HG03342 (cell line): ENCODE data around the gene STK17B.
"Not testable (repeated sequence)": the region's sequence is repeated elsewhere in the genome, so short reads cannot be mapped to it uniquely, and the experiment has no call there.

Experiments
- ATAC-seq: cut with Tn5 transposase; IDR thresholded peaks from one replicate; pipeline ENCODE4 v1.9.1; 2021; ENCODE audit warnings: mild to moderate bottlenecking, moderate library complexity; ENCODE audit not compliant: unreplicated experiment

Gene STK17B

DNA sequence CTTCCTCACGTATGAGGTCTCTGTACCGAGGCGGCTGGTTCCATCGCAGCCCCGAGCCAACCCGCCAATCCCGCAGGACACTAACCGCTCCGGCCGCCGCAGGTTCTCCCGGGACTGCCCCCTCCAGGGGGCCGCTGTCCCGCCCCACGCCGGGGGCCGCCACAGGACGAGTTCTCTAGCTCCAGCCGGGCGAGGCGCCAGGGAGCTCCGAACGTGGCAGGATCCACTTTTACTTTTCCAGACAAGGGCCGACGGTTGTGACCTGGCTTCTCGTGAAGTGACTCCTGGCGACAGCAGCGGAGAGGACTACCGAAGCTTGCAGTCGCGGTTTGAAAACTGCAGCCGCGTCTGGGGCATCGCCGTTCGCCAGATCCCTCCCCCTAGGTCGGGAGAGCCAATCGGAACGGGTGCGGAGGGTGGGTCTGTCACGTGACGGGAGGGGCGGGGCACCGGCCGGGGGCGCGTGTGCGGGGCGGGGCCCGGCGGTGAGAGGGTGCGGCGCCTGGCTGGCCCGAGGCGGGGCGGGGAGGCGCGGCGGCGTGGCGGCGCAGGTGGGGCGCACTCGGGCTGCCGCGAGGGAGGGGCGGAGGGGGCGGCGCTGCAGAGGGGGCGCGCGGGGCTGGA, at the start of gene STK17B:
TSS of gene STK17B (minus strand) at position 331 of the 624 bp plus-strand sequence. CDS start 8,195 bp downstream, outside the sequence.
- peak; percentile 55 for ATAC-seq

DNA sequence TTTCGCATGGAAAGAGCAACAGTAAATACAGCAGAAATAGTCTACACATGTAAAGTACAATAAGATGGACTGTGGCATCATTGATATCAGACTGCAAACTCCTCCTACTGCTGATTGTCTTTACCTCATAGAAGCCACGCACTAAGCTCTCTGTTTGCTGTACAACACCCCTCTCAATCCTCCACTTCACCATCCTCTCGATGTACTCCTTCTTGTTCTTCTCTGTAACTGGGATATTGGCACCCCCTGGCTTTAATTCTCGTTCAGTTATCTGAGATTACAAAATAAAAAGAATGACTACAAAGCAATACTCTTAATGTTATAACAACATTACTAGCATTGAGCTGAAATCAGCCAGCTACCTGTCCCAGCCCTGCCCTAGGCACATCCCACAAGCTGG, 49.3 kb upstream of the STK17B start:
- ATAC-seq, result no peak

- no peak for ATAC-seq
These were observed 48.3 kb upstream of the STK17B start for GRCh38 chr2:196219671-196220070.

- ATAC-seq, result no peak
These were observed 46.7 kb upstream of the STK17B start for GRCh38 chr2:196218106-196218505.

- ATAC-seq, result peak; percentile 61
These were observed 45.7 kb upstream of the STK17B start for GRCh38 chr2:196217116-196217515.

DNA sequence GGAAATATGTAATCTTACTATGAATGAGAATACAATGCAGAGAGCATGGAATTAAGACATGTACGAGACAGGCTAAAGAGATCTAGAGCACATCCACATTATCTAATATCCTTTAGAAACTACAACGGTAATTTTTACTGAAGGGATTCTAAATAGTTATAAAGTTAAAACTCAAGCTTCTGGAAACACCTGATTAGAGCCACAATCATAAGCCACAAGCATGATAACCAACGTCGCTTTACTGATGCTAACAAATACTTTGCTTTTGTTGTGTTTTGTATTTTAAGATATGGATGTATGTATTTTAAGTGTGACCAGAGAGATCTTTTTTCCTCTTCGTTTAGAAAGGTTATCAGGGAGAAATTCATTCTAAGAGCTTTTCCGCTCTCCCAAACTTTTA, 44.0 kb upstream of the STK17B start:
- ATAC-seq, result no peak

GRCh38 chr2:196214156-196214555, 42.8 kb upstream of the STK17B start:
- no peak for ATAC-seq

DNA sequence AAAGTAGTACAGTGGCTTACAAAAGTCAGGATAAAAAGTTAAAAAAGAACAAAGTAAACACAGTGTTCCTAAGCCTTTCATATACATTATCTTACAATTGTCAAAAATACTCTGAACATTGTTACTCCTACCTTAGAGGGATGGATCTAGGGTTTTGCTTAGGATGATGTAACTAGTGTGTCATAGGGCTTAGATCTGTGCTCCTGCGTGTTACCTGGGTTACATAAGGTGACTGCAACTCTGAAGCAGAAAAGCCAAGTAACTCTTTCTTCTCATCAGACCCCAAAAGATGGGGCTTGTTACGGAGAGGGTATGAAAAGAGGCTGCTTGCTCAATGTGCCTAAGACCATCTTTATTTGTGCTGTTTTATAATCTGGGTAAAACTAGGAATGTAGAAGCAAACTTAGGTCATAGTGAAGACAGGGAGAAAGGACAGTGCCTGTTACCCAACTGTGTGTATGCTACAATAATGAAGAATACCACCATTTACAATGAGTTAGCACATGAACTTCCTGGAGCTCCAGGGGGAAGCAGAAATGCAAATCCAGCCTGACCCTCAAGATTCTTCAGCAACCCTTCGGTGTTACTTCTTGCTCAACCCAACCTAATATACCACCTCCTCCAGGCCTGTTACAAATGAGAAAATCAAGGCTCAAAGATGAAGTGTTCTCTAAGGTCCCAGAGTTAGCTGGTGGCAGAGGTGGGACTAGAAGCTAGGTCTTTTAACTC, 42.0 kb upstream of the STK17B start:
- no peak for ATAC-seq

DNA sequence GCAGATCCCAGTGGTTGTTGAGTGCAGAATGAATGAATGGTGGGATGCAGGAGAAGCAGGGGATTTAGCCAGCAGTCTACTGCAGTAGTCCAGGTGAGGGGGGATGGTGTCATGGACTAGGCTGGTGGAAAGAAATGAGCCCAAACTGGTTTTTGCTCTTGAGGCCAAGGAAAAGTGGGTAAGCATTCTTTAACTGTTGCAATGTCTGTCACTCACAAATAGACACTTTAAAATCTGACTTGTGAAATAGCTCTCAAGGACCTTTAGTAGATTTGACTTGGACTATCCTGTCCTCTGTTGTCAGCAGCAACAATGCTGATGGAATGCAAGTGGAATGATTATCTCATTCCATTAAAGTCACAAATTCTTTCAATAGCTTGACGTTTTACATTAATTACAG, 37.5 kb upstream of the STK17B start:
- no peak for ATAC-seq

- ATAC-seq, result no peak
These were observed 35.4 kb upstream of the STK17B start for GRCh38 chr2:196206804-196207203.

DNA sequence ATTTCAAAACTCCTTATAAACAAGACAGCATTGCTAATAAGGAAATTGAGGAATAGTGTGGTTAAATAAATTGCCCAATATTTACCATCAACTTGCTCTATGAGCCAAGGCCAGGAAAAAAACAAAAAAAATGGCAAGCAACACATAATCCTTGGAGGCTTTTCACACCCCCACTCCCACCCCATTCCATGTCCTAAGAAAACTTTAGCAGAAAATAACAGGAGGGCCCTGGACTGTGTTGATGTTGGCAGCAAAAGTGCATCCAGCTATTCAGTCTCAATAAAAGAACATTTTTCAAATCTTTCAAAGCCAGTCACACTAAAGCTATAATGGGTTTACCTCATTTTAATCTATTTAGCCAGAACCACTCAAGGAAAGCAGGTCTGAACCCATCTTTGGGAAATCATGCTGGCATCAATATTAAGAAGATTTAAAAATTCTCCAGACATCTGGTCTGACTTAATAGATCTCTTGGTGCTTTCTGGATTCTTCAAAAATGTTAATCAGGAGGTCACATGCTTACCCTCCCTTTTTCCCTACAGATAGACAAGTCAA, 34.6 kb upstream of the STK17B start:
- no peak for ATAC-seq

GRCh38 chr2:196205011-196205766, 33.8 kb upstream of the STK17B start:
- no peak for ATAC-seq

GRCh38 chr2:196201229-196202009, 30.0 kb upstream of the STK17B start:
- ATAC-seq, result no peak

DNA sequence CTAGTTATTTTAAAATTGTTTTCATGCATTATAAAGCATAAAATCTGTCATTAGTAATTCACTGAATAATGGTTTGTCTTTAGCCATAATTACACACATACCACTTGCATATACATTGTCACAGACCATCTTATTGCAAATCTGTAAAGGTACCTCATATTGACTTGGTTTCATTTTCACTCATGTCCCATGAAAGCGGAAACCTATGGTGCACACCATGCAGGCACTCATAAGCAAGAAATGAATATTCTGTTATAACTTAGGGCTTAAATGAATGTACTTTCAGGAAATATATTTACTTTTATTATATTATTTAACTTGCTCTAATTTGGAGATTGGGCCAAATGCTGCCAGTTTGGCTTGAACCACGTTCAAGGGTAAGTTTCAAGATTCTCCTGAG, 29.2 kb upstream of the STK17B start:
- peak; percentile 99 for ATAC-seq

DNA sequence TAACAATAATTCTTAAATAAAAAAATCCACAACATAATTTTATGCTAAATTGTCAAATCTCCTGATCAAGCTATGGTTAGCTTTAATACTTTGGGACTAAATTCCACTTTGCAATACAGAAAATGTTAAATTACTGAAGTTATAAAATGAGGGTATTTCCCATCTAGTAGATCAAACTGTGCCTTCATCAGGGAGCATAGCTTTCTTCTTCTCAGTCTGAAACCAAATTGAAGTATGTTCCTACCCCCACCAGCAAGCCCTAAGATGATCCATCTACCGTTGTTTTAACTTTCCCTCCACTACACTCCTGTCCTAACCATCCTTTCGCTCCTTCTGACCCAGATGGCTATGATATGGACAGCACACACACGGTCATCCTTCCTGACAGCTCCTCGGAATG, 24.4 kb upstream of the STK17B start:
- no peak for ATAC-seq

- no peak for ATAC-seq
These were observed 23.9 kb upstream of the STK17B start for GRCh38 chr2:196195302-196195701.

- no peak for ATAC-seq
These were observed 20.2 kb upstream of the STK17B start for GRCh38 chr2:196191541-196191940.

- ATAC-seq, result no peak
These were observed 16.6 kb upstream of the STK17B start for GRCh38 chr2:196187898-196188458.

GRCh38 chr2:196187175-196187700, 15.9 kb upstream of the STK17B start:
- not testable (repeated sequence) for ATAC-seq

DNA sequence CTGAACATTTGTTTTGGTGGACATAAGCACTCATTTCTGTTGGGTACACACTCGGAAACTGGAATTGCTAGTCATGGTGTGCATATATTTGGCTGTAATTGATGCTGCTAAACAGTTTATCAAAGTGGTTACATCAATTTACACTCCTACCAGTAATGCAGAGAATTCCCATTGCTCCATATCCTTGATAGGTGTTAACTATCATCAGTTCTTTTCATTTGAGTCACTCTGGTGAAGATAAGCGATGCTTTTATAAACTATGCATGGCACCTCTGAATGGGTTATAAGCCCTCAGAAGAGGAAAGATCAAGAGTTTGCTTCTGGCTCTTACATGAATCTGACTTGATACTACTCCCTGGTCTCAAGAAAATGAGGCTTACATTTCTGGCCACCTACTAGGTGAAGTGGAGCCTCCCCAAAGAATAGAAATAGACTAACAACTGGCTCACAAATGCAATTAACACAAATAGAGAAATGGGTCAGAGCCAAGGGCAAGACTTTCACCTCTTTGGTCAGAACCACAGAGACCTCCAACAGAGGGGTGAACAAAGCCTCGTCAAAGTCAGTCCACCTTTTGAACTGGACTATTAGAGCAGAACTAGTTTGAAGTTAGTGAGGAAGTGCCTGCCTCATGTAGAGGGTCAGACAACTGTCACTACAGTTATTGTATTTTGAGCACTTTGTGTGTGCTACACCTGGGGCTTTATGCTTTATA, 15.0 kb upstream of the STK17B start:
- no peak for ATAC-seq
